HG03060 (cell line): Measurements from ENCODE around the gene SLC25A24.
"Not testable (repeated sequence)": the region's sequence is repeated elsewhere in the genome, so short reads cannot be mapped to it uniquely, and the experiment has no call there.

Experiments used
- ATAC-seq: cut with Tn5 transposase; IDR thresholded peaks from one replicate; pipeline ENCODE4 v1.9.1; 2021; ENCODE audit warnings: low read depth, moderate number of reproducible peaks; ENCODE audit not compliant: unreplicated experiment

The SLC25A24 gene

GRCh38 chr1:108200687-108201051 is 526 bp upstream of the SLC25A24 start:
- ATAC-seq, result no peak

GRCh38 chr1:108199201-108199691 is 897 bp downstream of the SLC25A24 start:
- ATAC-seq, result no peak

- ATAC-seq, result no peak
Measured at GRCh38 chr1:108194051-108194450, 6.1 kb downstream of the SLC25A24 start.

- no peak for ATAC-seq
Measured at GRCh38 chr1:108193333-108193732, 6.8 kb downstream of the SLC25A24 start.

- ATAC-seq, result no peak
Measured at GRCh38 chr1:108192581-108192980, 7.6 kb downstream of the SLC25A24 start.

GRCh38 chr1:108190686-108191416 is 9.3 kb downstream of the SLC25A24 start:
- ATAC-seq, result peak; percentile 60

- ATAC-seq, result no peak
Measured at GRCh38 chr1:108190001-108190634, 10.0 kb downstream of the SLC25A24 start.

GRCh38 chr1:108188801-108189200 is 11.3 kb downstream of the SLC25A24 start:
- no peak for ATAC-seq

GRCh38 chr1:108182959-108183700 is 17.0 kb downstream of the SLC25A24 start:
- no peak for ATAC-seq

- no peak for ATAC-seq
Measured at GRCh38 chr1:108179018-108179417, 21.1 kb downstream of the SLC25A24 start.

GRCh38 chr1:108162409-108162808 is 37.7 kb downstream of the SLC25A24 start:
- ATAC-seq, result not testable (repeated sequence)

GRCh38 chr1:108159951-108160350 is 40.2 kb downstream of the SLC25A24 start:
- not testable (repeated sequence) for ATAC-seq

GRCh38 chr1:108158893-108159453 is 41.2 kb downstream of the SLC25A24 start:
- no peak for ATAC-seq

GRCh38 chr1:108154314-108154713 is 45.8 kb downstream of the SLC25A24 start:
- no peak for ATAC-seq

GRCh38 chr1:108152782-108153222 is 47.3 kb downstream of the SLC25A24 start:
- no peak for ATAC-seq

- ATAC-seq, result no peak
Measured at GRCh38 chr1:108151548-108151947, 48.6 kb downstream of the SLC25A24 start.

- no peak for ATAC-seq
Measured at GRCh38 chr1:108149796-108150467, 50.2 kb downstream of the SLC25A24 start.

- not testable (repeated sequence) for ATAC-seq
Measured at GRCh38 chr1:108144569-108144968, 55.6 kb downstream of the SLC25A24 start.

- no peak for ATAC-seq
Measured at GRCh38 chr1:108142773-108143394, 57.3 kb downstream of the SLC25A24 start.

- ATAC-seq, result no peak
Measured at GRCh38 chr1:108142258-108142657, 57.9 kb downstream of the SLC25A24 start.
